Fibroblast of the aortic adventitia (primary cell): Measurements from ENCODE around the gene ADAM12. TPM values are rescaled to one million over a fixed set of nuclear protein-coding genes. Genes with fewer than 3 reads are reported as not detected.

ENCODE experiments used
- DNase-seq: peaks from one replicate; pipeline ENCODE4 v3.0.0-alpha.2; 2010; ENCODE audit warnings: low read depth
- H3K4me3 ChIP-seq: 2 replicates; pipeline ENCODE4 v1.5.1; 2011; ENCODE audit warnings: low read depth, mild to moderate bottlenecking, control low read depth, low read length, moderate library complexity
- CTCF ChIP-seq: IDR thresholded peaks from 2 replicates; pipeline ENCODE4 v1.5.1; 2011; ENCODE audit warnings: mild to moderate bottlenecking, low read length, control low read depth, inconsistent platforms; ENCODE audit not compliant: insufficient read depth
- total RNA-seq: library from RNA; depleted of rRNA; stranded (reverse); fragments of >200 nt; gene quantifications from 2 replicates; pipeline ENCODE4 v1.2.3, GENCODE V29; 2012; ENCODE audit warnings: low replicate concordance

Gene ADAM12
- total RNA-seq, 1 donor = 82.7 TPM

DNA sequence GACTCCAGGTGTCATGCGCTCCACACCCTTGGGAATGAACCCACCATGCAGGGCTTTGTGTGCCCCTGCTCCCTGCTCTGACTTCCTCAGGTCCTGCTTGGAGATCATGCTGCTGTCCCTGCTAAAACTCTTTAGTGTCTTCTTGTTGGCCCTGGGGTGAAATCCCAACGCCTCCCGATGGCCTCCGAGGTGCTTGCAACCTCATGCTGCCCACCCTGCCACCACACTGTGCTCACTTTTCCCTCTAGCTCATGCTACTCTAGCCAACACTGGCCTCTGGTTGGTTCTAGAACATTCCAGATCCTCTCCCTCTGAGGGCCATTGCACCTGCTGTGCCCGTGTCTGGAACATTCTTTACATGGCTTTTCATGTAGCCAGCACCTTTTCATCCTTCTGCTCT lies 227.7 kb downstream of the ADAM12 start:
- no peak overlapping the region for H3K4me3 ChIP-seq
- no peak for DNase-seq
- TF ChIP-seq CTCF = no peak

- no peak overlapping the region for H3K4me3 ChIP-seq
- DNase-seq = no peak
- TF ChIP-seq CTCF = no peak
Measured at GRCh38 chr10:126158133-126158892, 230.0 kb downstream of the ADAM12 start.

GRCh38 chr10:126157189-126157588 lies 231.1 kb downstream of the ADAM12 start:
- TF ChIP-seq CTCF = no peak
- no peak overlapping the region for H3K4me3 ChIP-seq

GRCh38 chr10:126156503-126156902 lies 231.8 kb downstream of the ADAM12 start:
- DNase-seq = no peak
- no peak overlapping the region for H3K4me3 ChIP-seq
- TF ChIP-seq CTCF = no peak

More at GRCh38 chr10:126157189-126157588, 231.1 kb downstream of the ADAM12 start:
- DNase-seq = no peak

DNA sequence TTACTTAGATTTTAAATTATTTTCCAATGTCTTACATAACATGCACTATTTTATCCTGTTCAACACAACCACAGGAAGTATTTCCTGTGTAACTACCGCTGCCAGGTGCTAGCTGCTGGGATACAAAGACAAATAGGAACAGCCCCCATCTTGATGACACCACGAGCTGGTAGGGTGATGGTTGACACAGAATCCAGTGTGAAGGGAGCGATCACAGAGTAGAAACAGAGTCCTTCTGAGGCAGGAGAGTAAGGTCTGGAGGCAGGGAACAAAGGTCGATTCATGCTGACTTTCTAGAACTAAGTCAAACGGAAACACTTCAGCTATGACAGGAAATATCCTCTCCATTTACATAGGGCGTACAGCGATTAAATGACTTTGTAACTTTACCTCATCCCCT lies 232.3 kb downstream of the ADAM12 start:
- TF ChIP-seq CTCF = no peak
- no peak for DNase-seq
- H3K4me3 ChIP-seq = no peak overlapping the region

GRCh38 chr10:126155528-126155927 lies 232.7 kb downstream of the ADAM12 start:
- DNase-seq = no peak
- TF ChIP-seq CTCF = no peak

More at GRCh38 chr10:126155528-126155927, 232.7 kb downstream of the ADAM12 start:
- no peak overlapping the region for H3K4me3 ChIP-seq
